Cardiac muscle cell (in vitro differentiated cells and primary cell): ENCODE measurements around the gene CPXM2. TPM values are rescaled to one million over a fixed set of nuclear protein-coding genes. Genes with fewer than 3 reads are reported as not detected.
"Not testable (repeated sequence)": the region's sequence is repeated elsewhere in the genome, so short reads cannot be mapped to it uniquely, and the experiment has no call there.

ENCODE experiments used
- DNase-seq, 2 donors: peaks; one replicate each; pipeline versions ENCODE4 v3.0.0 to v3.0.0-alpha.2; 2010 to 2017; ENCODE audit warnings: low read depth in 1 of 2, low spot score in 1 of 2
- H3K27ac ChIP-seq: fragments of 200-600 bp; sonication (generic); 2 replicates; pipeline ENCODE4 v1.5.1; 2016
- H3K27me3 ChIP-seq: fragments of 200-600 bp; sonication (generic); 2 replicates; pipeline ENCODE4 v1.6.0; 2016; ENCODE audit warnings: control low read depth
- H3K36me3 ChIP-seq: fragments of 200-600 bp; sonication (generic); 2 replicates; pipeline ENCODE4 v1.5.1; 2016; ENCODE audit warnings: control low read depth
- H3K4me1 ChIP-seq: fragments of 200-600 bp; sonication (generic); 2 replicates; pipeline ENCODE4 v1.8.1; 2017; ENCODE audit warnings: low read depth, mild to moderate bottlenecking, mixed run types
- H3K4me3 ChIP-seq: fragments of 200-600 bp; sonication (generic); 2 replicates; pipeline ENCODE4 v1.5.1; 2016; ENCODE audit warnings: mild to moderate bottlenecking
- H3K9me3 ChIP-seq: fragments of 200-600 bp; sonication (generic); 2 replicates; pipeline ENCODE4 v1.5.1; 2017; ENCODE audit warnings: low read depth, mild to moderate bottlenecking, control low read depth
- CTCF ChIP-seq: IDR thresholded peaks from 2 replicates; pipeline ENCODE4 v1.5.1; 2012; ENCODE audit warnings: low read depth, mild to moderate bottlenecking, low read length
- polyA plus RNA-seq: library from polyadenylated mRNA; unstranded; fragments of >200 nt; fragmentation: Nextera tagmentation; extraction: Ambion mirVana; gene quantifications from 2 replicates; pipeline ENCODE4 v1.2.1, GENCODE V29; 2016
- total RNA-seq: library from RNA; depleted of rRNA; stranded (reverse); fragments of >200 nt; gene quantifications from 2 replicates; pipeline ENCODE4 v1.2.3, GENCODE V29; 2016

CPXM2 gene
- total and polyA plus RNA-seq, 2 experiments from 2014 or later = 0.39 to 1.3 TPM

GRCh38 chr10:123742751-123743440 is 148.7 kb downstream of the CPXM2 start:
- no peak for TF ChIP-seq CTCF
- H3K4me3 ChIP-seq = no peak overlapping the region
- peaks cover 4% of the 10 kb centered on the region for H3K27me3 ChIP-seq

GRCh38 chr10:123741711-123742110 is 149.9 kb downstream of the CPXM2 start:
- TF ChIP-seq CTCF = no peak
- Histone ChIP-seq H3K4me1 (no peaks in the 10 kb centered on the region), H3K27me3 (peaks cover 2% of the 10 kb centered on the region), H3K27ac (no peak overlapping the region), H3K36me3 (no peaks in the 10 kb centered on the region), H3K9me3 (no peaks in the 10 kb centered on the region), H3K4me3 (no peak overlapping the region)
- no peak for DNase-seq

More at GRCh38 chr10:123742751-123743440, 148.7 kb downstream of the CPXM2 start:
- Histone ChIP-seq H3K9me3 (no peaks in the 10 kb centered on the region), H3K4me1 (no peaks in the 10 kb centered on the region), H3K36me3 (no peaks in the 10 kb centered on the region), H3K27ac (no peak overlapping the region)
- no peak for DNase-seq

GRCh38 chr10:123741146-123741545 is 150.5 kb downstream of the CPXM2 start:
- TF ChIP-seq CTCF = no peak
- no peak overlapping the region for H3K27ac ChIP-seq
- H3K9me3 ChIP-seq = no peaks in the 10 kb centered on the region
- no peaks in the 10 kb centered on the region for H3K4me1 ChIP-seq
- no peak for DNase-seq
- H3K36me3 ChIP-seq = no peaks in the 10 kb centered on the region
- H3K4me3 ChIP-seq = no peak overlapping the region
- no peaks in the 10 kb centered on the region for H3K27me3 ChIP-seq

- not testable (repeated sequence) for H3K36me3 ChIP-seq, DNase-seq, H3K27ac ChIP-seq, H3K4me3 ChIP-seq, H3K4me1 ChIP-seq, H3K9me3 ChIP-seq, H3K27me3 ChIP-seq
These were observed 154.7 kb downstream of the CPXM2 start for GRCh38 chr10:123736917-123737316.

- Histone ChIP-seq H3K36me3 (no peaks in the 10 kb centered on the region), H3K9me3 (no peaks in the 10 kb centered on the region), H3K27ac (no peak overlapping the region), H3K27me3 (no peaks in the 10 kb centered on the region), H3K4me1 (no peaks in the 10 kb centered on the region), H3K4me3 (no peak overlapping the region)
- no peak for TF ChIP-seq CTCF
- no peak for DNase-seq
These were observed 162.1 kb downstream of the CPXM2 start for GRCh38 chr10:123729523-123729922.

GRCh38 chr10:123726836-123727235 is 164.8 kb downstream of the CPXM2 start:
- TF ChIP-seq CTCF = no peak
- Histone ChIP-seq H3K27ac (no peak overlapping the region), H3K36me3 (no peaks in the 10 kb centered on the region), H3K4me3 (no peak overlapping the region), H3K4me1 (no peaks in the 10 kb centered on the region), H3K27me3 (peaks cover 14% of the 10 kb centered on the region), H3K9me3 (no peaks in the 10 kb centered on the region)
- DNase-seq = no peak
